UCSD-AML1 (cell line): Measurements from ENCODE around the gene FOS.

ENCODE experiments used
- DNase-seq: peaks from one replicate; lab custom pipeline; 2025; ENCODE audit not compliant: unreplicated experiment; lab: John Stamatoyannopoulos, UW

FOS gene

DNA sequence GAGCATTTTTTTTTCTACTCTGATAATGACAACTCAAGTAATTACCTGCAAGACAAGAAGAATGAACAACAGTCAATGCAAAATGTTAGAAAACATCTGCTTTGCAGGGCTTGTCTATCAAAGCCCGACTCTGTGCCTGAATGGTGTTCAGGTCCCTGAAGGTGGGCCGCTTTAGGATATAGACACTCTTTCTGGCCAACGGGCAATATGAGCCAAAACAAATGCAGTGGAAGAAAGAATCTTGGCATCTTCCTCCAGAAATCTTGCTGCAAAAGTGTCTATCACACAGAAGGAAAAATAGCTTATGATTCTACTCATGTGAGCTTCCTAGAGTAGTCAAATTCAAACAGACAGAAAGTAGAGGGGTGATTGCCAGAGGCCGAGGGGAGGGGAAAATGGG, 32.7 kb downstream of the FOS start:
- no peak for DNase-seq

DNA sequence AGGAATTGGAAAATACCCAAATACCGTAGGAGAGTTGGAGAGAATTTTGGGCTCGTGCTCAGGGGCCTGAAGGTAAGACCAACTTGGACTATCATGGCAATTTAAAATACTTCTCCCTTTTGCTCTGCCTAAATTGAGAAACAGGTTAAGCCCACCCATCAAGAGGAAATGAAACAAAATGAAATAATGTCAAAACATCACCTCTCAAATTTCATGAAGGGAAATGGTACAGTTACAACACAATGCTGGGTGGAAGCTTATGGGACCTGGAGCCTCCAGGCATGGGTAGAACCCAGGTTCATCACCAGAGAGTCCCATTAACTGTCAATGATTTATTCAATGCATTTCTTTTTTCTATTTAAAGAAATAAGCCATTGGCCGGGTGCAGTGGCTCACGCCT, 33.7 kb downstream of the FOS start:
- no peak for DNase-seq

DNA sequence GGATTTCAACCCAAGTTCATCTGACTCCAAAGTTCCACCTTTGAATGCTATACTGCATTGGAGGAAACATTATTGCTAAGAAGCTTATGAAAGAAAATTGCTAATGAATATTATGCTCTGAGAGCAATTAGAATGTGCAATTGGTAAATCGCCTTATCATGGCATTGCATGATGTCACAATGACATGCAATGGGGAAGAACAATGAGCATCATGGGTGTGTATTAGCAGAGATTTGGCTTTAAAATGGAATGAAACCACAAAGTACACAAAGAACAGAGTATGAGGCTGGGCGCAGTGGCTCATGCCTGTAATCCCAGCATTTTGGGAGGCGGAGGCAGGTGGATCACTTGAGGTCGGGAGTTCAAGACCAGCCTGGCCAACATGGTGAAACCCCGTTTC, 34.7 kb downstream of the FOS start:
- DNase-seq = no peak

DNA sequence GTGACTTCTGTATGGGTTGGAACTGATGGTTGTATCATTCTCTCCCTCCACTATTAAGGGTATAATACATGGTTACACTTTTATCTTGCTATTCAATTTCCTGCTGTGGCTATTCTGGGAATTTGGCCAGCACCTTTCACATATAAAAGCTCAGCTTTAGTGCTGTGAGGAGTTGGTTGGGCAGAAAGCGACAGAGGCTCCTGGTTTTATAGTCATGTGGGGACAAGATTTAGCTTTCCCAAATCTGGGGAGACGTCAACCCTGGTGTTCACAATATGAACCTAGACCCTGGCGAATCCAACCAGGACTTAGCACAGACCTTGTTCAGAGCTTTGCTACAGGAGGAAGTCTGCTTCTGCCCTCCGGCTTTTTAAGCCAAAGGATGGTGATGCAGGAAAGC, 36.5 kb downstream of the FOS start:
- DNase-seq = no peak

DNA sequence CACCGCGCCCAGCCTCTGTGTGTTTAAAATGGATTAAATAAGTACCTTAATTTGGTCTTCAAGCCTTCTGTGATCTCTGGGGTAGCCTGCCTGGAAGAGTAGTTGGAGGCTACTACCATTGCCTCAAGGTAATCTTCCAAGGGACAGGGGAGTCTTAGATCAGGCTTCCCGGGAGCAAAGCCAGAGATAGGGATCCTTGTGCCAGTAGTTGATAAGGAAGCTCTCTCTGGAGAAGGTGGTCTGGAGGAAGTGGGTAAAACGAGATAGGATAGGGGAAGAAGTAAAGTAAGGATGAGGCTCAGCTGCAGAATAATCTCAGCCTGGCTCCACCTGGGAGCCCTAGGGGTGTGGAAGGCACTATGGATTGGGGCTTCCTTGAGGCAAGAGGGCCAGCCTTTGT, 38.5 kb downstream of the FOS start:
- no peak for DNase-seq

DNA sequence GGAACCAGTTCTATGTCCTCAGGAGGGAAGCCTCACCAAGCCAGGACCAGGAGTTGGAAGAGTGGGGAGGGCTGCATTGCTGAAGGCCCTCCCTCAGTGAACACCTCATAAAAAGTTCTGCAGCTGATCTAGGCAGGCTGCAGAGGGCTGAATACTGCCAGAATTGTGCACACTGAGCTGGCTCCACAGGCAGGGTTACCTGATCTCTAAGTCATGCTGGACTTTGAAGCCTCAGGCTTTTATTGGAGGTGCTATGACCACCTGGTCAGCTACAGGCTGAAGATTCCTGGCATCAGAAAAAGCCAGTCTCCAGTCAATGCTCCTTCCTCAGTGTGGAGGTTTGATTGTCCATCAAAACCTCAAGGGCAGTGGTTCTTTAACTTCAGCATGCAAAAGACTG, 39.7 kb downstream of the FOS start:
- DNase-seq = no peak

DNA sequence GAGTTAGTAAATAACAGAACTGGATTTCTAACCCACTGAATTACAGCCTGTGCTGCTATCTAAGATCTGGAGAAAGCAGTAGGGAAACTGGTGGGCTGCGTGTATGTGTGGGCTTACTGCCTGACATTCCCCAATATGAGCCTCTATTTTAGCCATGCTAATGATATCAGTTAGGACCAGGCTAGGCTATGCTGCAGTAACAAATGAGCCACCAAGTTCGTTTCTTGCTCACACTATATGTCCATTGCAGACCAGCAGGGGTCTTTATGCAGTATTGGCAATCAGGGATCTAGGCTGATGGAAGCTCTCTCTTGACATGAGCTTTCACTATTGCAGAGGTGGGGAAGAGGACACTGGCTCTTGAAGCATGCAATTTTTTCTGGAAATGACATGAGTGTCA, 40.4 kb downstream of the FOS start:
- no peak for DNase-seq

DNA sequence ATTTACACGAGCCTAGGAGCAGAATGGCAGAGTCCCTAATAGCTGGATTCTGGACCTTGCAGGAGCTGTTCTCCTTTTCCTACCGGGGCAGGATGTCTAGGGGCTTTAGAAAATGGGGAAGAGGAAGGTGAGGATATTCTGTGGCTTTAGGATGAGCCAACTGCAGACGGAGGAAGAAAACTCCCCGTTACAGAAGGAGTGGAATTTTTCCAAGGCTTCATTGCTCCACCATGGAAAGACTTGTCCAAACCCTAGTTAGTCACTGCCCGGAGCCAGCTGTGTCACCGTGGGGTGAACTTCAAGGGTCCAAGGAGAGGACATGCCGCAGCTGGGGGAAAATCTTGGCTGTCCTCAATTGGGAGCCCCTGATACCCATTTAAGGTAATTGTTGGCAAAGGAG, 41.6 kb downstream of the FOS start:
- DNase-seq = no peak

DNA sequence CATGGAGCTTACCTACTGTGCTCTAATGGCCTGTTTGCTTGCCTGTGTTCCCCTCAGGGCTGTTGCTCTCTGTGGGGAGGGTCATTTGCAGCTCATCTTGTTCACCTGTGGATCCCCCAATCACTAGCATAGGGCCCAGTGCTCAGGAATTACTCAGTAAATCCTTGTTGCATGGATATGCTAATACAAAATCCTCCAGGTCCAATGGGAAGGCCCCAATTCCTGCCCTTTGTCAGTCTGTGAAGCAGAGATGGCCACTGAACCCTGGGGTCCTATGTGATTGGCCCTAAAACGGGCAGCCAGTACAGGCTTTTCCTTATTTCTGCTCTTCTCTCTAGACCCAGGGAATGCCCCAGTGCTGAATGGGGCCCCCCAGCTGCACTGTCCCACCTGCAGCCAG, 44.1 kb downstream of the FOS start:
- DNase-seq = no peak

DNA sequence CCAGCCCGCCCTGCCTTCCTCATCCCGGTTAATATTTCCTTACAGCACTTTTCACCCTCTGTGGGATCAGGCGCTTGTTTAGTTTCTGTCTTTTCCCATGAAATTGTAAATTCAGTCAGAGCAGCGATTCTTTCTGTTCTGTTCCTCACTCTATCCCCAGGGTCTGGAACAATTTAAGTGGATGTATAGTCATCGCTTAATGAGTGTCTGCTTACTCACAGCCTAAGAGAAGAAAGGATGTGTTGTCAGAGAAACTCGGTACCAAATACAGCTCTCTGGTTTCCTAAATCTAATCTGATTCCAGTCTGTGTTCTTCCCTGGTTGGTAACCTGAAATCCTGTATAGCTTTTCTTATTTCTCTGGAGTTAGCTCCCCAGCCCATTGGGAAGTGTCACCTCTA, 44.9 kb downstream of the FOS start:
- DNase-seq = no peak

DNA sequence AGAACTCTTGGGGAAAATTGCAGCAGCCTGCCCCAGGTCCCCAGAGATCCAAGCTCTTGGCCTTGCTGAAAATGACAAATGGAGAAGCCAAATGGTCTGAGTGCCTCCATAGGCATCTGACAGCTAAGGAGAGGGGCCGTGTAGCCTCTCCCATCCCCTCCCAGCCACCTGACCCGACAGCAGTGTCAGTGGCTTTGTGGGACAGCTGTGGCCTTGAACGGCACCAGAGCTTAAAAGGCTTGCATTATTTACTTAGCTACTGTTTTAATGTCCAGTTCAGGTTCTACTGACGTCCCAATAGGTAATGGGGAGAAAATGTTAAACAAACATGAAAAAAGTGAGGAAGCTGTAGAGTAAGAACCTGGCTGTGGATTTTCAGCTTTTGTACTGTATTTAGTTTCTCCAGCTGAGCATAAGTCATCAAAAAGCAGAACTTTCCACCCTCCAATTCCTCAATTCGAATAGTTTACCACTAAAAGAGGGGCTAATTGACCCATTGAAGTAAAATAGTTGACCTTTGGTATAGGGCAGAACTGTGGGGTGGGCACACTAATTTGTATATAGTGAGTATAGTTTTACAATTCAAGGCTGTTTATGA, 50.0 kb downstream of the FOS start:
- DNase-seq = no peak

DNA sequence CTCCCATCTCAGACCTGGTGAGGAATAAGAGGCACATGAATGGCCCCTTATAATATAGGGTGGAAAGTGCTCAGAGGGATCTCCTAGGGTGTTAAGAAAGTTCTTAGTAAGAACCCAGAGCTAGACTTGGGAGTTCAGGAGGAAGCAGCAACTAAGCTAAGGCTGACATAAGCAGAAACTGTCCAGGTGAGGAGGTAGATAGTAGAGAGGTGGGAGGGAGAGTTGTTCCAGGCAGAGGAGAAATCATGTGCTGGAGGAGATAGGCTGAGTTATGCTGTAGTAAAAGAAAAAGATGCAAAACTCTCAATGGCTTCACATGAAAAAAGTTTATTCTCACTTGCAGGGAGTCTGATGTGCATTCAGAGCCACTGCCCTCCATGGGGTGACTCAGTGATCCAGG, 50.7 kb downstream of the FOS start:
- no peak for DNase-seq

DNA sequence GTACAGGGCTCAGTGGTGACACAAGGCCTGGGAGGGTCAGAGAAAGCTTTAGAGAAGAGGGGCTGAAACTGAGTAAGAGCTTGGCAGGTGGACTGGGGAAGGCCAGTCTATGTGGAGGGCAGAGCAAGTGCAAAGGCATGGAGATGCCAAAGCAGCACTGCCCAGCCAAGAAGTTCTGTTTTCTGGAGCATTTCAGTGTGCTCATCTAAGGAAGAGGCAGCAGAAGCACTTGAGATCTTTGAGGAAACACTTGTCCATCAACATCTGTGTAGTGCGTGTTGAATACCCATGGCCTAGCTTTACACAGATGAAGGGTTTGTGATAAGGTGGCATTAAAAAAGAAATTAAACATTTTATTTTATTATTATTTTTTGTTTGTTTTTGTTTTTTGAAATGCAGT, 52.8 kb downstream of the FOS start:
- no peak for DNase-seq
